Suppressor macrophage (primary cell): Measurements from ENCODE around the gene RHEB.
"Not testable (repeated sequence)": the region's sequence is repeated elsewhere in the genome, so short reads cannot be mapped to it uniquely, and the experiment has no call there.

Source experiments
- DNase-seq, 4 experiments: peaks; one replicate each; pipeline ENCODE4 v3.0.0-alpha.2; 2020 to 2022
- total RNA-seq, 17 experiments: gene quantifications; one replicate each; lab custom pipeline; 2026; ENCODE audit warnings: mixed read lengths in 6 of 17, inconsistent platforms in 3 of 17; lab: John Stamatoyannopoulos, UW

Gene RHEB, protein sequence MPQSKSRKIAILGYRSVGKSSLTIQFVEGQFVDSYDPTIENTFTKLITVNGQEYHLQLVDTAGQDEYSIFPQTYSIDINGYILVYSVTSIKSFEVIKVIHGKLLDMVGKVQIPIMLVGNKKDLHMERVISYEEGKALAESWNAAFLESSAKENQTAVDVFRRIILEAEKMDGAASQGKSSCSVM
- 71.7 to 151 (median 108) reads per million in 17 experiments for total RNA-seq

DNA sequence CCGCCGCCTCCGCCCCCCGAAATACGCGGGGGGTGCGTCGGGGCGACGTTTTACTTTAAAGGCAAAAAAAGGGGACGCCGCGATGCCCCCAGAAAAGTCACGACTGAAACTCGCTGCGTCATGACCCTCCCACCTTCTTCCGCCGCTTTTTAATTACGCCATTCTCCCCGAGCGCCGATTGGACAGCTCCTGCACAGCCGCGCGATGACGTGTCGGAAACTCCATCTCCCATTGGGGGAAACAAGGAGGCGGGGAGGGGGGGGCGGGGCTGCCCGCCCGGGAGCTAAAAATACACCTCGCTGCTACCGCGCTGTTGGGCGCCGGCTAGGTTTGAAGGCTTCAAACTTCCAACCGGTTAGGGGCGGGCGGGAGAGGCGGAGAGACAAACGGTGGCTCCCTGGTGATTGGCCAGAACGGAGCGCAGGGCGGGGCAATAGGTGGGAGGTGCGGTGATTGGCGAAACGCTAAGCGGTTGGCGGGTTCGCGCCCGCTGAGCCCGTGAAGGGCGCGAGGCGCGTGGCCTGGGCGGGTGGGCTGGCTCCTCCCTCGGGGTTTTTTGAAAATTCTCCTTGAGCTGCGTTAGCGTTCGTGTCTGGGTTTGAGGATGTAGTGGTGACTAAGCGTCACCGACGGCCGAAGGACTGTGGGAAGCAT is at the start of gene RHEB:
Gene RHEB, minus strand, starts transcription at position 131 of the 654 bp plus-strand sequence. CDS start 384 bp downstream, outside the sequence.
- peak; percentile 99 to 100 (median 99) for DNase-seq

GRCh38 chr7:151566897-151567320 is 47.2 kb upstream of the RHEB start:
- DNase-seq, result peak; percentile 52 to 69 (median 62)

DNA sequence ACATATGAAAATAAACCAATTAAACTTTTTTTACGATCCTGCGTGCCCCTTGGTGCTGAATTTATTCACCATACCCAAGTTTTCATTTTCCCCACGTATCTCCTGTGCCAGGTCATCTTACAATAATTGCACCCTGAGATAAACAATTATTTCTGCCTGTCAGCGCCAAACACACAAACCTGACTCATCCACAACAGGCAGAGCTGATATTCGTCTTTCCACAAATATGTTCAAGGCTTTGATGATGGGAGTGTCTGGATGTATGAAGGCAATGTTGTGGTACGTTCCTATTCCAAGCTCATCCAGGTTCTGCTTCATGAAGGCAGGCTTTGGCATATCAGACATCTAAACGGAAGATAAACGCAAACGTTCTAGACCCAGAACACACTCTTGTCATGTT is 45.8 kb upstream of the RHEB start:
- no peak for DNase-seq

- DNase-seq, result no peak
These were observed 40.5 kb upstream of the RHEB start for GRCh38 chr7:151560243-151560642.

DNA sequence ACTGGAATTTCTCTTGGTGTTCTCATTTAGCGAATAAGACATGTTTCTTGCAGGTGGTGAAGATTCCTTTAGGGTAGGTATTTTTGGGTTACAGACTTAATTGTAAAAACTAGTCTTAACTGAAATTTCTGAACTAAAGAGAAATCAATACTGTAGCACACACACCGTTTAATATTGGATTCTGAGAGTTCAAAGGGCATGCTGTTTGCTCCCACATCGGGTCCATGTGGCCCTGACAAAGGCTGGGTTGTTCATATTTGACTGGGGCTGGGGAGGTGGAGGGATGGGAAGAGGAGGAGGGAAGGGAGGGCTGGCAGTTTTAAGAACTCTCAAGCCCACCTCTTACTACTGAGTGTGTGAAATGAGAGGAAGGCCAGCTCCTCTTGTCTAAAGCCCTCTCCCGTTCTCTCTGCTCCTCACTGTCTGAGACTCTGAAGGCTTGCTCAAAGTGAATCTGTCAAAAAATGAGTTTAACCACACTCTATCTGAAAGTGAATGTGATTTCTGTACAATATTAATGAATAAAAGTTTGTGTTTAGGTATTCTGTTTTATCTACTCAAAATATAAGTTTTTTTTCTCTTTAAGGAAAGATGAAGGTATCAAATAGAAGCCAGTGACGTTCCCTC is 40.0 kb upstream of the RHEB start:
- DNase-seq, result no peak

GRCh38 chr7:151558575-151558974 is 38.9 kb upstream of the RHEB start:
- no peak for DNase-seq

DNA sequence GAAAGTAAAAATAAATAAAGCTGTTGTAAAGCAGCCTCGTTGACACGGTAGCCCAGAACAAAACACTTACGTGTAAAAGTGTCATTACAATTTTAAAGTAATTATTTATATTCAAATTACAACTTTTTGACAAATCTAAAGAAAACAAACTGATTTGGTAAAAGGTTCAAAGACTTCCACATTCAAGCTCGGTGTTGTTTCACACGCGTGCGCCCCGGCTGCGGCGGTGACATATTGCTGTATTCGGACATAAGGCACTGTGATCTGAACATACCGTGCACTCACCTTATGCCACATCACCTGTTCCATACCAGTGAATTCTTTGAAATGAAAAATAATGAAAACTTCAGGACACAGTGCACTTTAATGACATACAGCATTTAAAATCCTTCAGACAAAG is 36.9 kb upstream of the RHEB start:
- DNase-seq, result no peak

GRCh38 chr7:151553356-151553755 is 33.7 kb upstream of the RHEB start:
- DNase-seq, result no peak

DNA sequence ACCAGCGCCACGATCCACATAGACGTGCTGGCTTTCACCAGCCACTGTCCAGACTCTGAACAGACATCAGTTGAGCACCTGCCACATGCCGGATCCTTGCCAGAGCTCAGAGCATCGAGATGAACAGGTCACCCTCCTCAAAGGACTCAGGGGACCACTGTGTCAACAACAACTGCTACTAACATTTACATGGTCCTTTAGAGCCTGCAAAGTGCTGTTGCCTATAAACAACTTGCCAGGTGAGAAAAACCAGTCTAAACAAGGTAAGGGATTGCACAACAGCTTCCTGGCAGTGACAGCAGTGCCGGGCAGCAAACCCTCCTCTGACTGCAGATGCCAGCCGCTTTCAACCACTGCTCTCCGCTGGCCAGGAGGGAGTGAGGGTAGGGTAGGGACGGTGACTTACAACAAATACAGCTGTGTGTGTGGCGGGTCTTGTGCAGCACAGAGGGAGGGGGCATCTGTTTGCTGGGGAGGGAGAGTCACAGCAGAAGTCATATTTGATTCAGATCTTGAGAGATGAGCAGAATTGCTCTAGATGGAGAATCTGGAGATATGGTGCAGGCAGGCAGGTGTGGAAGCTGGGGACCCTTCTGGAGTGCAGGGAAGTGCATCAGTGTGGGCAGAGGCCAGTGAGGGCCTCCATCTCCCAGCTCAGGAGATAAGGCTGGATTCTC is 32.8 kb upstream of the RHEB start:
- DNase-seq, result no peak

GRCh38 chr7:151551820-151552219 is 32.1 kb upstream of the RHEB start:
- DNase-seq, result no peak

DNA sequence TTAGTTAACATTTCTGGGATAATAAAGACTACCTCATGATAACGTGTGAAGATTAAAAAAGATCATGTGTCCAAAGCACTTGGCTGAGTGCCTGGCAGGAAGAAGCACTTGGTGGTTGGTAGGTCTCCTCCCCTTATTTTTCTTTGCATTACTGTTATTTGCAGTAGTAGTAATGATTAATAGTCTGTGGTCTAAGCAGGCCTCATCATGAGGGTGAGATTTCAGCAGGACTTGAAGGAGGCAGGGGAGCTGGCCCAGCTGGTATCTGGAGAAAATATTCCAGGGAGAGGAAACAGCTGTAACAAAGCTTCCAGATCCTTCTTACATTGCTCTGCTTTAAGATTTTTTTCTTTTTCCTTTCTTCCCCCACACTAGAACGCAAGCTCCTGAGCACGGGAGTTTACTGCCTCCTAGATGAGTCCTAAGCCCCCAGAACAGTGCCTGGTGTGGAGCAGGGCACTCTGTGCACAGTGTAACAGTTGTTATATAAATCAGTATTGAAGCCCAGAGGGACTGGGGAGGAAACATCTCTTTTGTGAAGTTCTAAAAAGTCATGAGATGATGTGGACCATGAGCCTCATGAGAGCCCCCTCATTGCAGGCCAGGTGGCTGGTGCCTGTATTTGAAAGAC is 31.1 kb upstream of the RHEB start:
- peak in 3 of 4 experiments; percentile 21 to 28 (median 24) for DNase-seq

GRCh38 chr7:151549644-151550043 is 29.9 kb upstream of the RHEB start:
- DNase-seq, result no peak

DNA sequence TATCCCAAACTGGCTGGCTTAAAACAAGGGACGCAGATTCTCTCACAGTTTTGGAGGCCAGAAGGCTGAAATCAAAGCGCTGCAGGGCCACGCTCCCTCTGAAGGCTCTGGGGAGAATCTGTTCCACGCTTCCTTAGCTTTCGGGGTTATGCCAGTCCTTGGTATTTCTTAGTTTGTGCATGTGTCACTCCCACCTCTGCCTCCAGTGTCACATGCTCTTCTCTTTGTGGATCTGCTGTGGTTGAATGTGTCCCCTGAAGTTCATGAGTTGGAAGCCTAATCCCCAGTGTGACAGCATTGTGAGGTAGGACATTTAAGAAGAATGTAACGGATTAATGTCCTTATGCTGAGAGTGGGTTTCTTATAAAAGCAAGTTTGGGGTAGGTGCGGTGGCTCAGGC is 29.4 kb upstream of the RHEB start:
- peak in 1 of 4 experiments; percentile 11 for DNase-seq

DNA sequence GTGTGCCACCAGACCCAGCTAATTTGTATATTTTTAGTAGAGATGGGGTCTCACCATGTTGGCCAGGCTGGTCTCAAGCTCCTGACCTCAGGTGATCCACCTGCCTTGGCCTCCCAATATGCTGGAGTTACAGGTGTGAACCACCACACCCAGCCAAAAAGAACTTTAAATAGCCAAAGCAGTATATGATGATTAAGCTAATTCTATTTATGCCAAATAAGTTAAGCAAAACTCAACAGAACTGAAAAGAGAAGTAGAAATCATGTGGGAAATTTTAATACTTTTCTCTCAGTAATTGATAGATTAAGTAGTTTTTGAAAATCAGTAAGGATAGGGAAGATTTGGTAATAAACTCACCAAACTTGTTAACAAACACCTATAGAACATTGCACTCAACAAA is 24.5 kb upstream of the RHEB start:
- DNase-seq, result no peak

- DNase-seq, result no peak
These were observed 23.0 kb upstream of the RHEB start for GRCh38 chr7:151542606-151543130.

DNA sequence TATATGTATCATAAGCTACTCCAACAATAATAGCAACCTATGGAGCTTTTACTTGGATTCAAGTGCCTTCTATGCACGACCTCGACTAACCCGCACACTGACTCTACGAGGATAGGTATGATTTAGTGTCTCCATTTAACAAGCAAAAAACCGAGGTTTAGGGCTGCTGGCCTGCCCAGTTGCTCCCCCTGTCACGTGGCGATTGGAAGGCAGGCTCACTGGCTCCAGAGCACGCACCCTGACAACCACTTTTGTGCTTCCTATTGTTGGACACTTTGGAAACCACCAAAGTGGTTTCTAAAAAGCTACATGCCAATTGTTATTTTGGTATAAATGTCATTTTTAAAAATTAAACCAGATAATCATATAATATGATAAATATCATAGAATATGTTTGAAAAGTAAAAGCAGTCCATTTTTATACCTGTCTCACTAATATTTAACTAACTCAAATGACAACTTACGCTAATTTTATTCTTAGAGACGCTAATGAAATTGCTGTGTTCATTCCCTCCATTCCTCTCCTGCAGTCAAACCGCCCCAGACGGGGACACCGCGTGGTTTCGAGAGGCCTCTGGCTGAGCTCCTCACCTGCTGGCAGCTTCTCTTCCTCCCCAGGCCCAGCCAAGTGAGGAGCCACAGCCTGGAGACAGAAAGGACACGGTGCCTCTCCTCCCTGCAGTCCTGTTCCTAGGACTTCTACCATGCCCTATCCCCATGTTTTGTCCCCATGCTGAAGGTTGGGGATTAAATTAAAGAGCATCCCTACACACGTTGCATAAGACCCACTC is 22.2 kb upstream of the RHEB start:
- no peak for DNase-seq

DNA sequence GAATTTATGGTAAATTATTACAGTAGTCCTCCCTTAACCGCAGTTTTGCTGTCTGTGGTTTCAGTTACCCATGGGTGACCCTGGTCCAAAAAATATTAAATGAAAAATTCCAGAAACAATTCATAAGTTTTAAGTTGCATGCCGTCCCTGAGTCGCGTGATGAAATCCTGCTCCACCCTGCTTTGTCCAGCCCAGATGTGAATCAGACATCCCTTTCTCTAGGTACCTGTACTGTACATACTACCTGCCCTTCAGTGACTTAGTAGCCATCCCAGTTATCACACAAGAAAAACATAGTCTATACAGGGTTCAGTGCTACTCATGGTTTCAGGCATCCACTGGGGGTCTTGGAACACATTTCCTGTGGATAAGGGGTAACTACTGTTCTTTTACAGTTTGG is 20.5 kb upstream of the RHEB start:
- DNase-seq, result no peak

DNA sequence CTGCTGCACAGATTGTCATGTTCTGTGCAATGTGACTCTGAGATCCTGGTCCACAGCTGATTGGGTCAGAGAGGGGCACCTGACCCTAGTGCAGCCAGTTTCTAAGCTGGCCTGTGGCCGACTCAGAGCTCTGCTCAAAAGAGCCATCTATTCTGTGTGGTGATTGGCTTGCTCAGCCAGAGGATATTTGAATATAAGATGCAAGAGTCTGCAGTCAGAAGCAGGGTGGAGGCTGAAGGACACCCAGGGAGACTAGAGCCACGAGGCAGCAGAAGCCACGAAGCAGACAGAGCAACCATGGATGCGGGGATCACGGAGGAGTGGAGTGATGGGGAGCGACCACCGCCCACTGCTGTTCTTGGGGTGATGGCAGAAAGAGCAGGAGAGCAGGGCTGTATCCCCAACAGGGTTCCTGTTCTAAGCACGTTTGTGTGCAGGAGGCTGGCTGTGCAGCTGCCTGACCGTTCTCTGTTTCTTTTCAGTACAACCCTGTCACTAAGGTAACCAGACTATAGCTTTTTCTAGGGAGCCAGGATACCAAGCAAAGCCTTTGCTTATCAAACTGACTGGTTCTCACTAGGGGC is 19.5 kb upstream of the RHEB start:
- DNase-seq, result no peak

GRCh38 chr7:151537818-151538561 is 18.3 kb upstream of the RHEB start:
- DNase-seq, result peak in 2 of 4 experiments; percentile 12 to 19

DNA sequence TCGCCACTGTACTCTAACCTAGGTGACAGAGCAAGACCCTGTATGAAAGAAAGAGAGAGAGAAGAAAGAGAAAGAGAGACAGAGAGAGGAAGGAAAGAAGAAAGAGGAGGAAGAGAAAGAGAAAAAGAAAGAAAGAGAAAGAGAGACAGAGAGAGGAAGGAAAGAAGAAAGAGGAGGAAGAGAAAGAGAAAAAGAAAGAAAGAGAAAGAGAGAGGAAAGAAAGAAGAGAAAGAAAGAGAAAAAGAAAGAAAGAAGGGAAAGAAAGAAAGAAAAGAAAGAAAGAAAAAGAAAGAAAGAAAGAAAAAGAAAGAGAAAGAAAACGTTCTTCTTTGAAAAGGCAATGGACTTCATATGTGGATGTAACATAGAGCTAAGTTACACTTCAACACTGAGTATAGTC is 16.5 kb upstream of the RHEB start:
- DNase-seq, result not testable (repeated sequence)

DNA sequence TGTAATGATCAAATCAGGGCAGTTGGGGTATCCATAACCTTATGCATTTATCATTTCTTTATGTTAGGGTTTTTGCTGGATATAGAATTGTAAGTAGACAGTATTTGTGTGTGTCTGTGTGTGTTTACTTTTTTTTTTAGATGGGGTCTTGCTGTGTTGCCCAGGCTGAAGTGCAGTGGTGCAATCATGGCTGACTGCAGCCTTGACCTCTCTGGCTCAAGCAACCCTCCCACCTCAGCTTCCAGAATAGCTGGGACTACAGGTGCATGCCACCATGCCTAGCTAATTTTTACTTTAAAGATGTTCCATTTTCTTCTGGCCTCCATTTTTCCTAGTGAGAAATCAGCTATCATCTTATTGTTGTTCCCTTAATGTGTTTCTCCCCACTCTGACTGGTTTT is 10.1 kb upstream of the RHEB start:
- no peak for DNase-seq
